ENCODE data around the gene LNX1. TPM values are rescaled to one million over a fixed set of nuclear protein-coding genes. Genes with fewer than 3 reads are reported as not detected.

Gene LNX1
- total and polyA plus RNA-seq, 9 of the 15 experiments (the other 6 are each of a cell fraction or from before 2014, with no cell fraction given), result 0.40 to 3.6 (median 2.2) TPM

GRCh38 chr4:53595204-53595603, 3.9 kb upstream of the LNX1 start:
- Histone ChIP-seq H2AFZ (ENCODE audit: low read depth, low read length) (no peak overlapping the region), H4K20me1 (replicated peaks; ENCODE audit: control insufficient read depth, insufficient read depth, low read length) (no peaks in the 10 kb centered on the region), H3K27ac (ENCODE audit: extremely low read depth, low read depth, low read length) (no peak overlapping the region), H3K4me2 (ENCODE audit: insufficient read depth, low read length) (no peak overlapping the region), H3K4me1 (replicated peaks in 1 of 2; ENCODE audit: control insufficient read depth in 2 of 2, insufficient read depth in 2 of 2, low read length in 2 of 2) (peaks cover 4 to 18% of the 10 kb centered on the region in 2 experiments; a peak in 4 of 5 replicates), H3K9me1 (ENCODE audit: control insufficient read depth, insufficient read depth, low read length) (no peaks in the 10 kb centered on the region), H3K36me3 (ENCODE audit: control insufficient read depth, insufficient read depth, low read length) (no peaks in the 10 kb centered on the region), H3K27me3 (ENCODE audit: control insufficient read depth in 2 of 2, insufficient read depth in 2 of 2, low read length in 2 of 2) (no peaks in the 10 kb centered on the region), H3K79me2 (ENCODE audit: control insufficient read depth, insufficient read depth, low read length) (no peaks in the 10 kb centered on the region), H3K4me3 (no peak overlapping the region), H3K9ac (ENCODE audit: insufficient read depth in 1 of 2, low read depth in 2 of 2, low read length in 2 of 2) (no peak overlapping the region), H3K9me3 (replicated peaks; ENCODE audit: control insufficient read depth, insufficient read depth, low read depth, low read length) (no peaks in the 10 kb centered on the region)
- TF ChIP-seq NR4A1 (CRISPR knock-in tag; IDR thresholded peaks at IDR 0.05), result no peak
- TF ChIP-seq NR4A1 (tag; IDR thresholded peaks at IDR 0.05), result no peak
- TF ChIP-seq HNRNPK (IDR thresholded peaks at IDR 0.05; ENCODE audit: low read depth, low read length, poor library complexity, severe bottlenecking), result no peak
- no peak for TF ChIP-seq MEIS2 (IDR thresholded peaks at IDR 0.05; ENCODE audit: partially characterized antibody)
- no peak for TF ChIP-seq TSHZ1 (CRISPR knock-in tag; IDR thresholded peaks at IDR 0.05)
- TF ChIP-seq PRDM10 (IDR thresholded peaks at IDR 0.05; ENCODE audit: partially characterized antibody), result no peak
- ATAC-seq (no peak), FAIRE-seq (no peak), DNase-seq (ENCODE audit: extremely low read depth in 1 of 4, low spot score in 3 of 4) (no peak)
- in situ Hi-C loops (cut with MboI), result no loop called here
- ChIA-PET POLR2A (no interaction called here), CTCF (ENCODE audit: low intra/inter-chr PET ratio) (no interaction called here)
- no TSS peak for BruUV-seq (replicated peaks)
- intact Hi-C loops (cut with micrococcal nuclease), result loop anchor here (10.0 kb wide), 1 partner anchor 180 kb away; no protein-coding TSS in a partner anchor
- WGBS (ENCODE audit: insufficient coverage, low coverage, missing lambda C conversion rate), result 10% methylated on average over 3 of the region's 3 CpGs
